Activated T-cell treated with anti-CD3 and anti-CD28 coated beads, Interleukin-2, amount 50 U/mL, for 72 hours (primary cell): Measurements from ENCODE around the gene TNK2. TPM values are rescaled to one million over a fixed set of nuclear protein-coding genes. Genes with fewer than 3 reads are reported as not detected.
"Not testable (repeated sequence)": the region's sequence is repeated elsewhere in the genome, so short reads cannot be mapped to it uniquely, and the experiment has no call there.

Source experiments
- ATAC-seq, 2 donors: fragments of 150-1000 bp; cut with Tn5 transposase; replicated peaks in 1 of 2; 2 replicates each; pipeline ENCODE4 v1.10.0; 2021; ENCODE audit warnings: moderate library complexity in 2 of 2, mild to moderate bottlenecking in 1 of 2
- DNase-seq, 2 donors: peaks; one replicate each; pipeline ENCODE4 v3.0.0; 2021 to 2022; ENCODE audit warnings: mixed read lengths in 1 of 2
- H3K27ac Mint-ChIP-seq: one replicate; pipeline ENCODE4 v1.8.0; 2022; ENCODE audit warnings: mild to moderate bottlenecking, moderate library complexity, mixed read lengths
- H3K27me3 Mint-ChIP-seq: one replicate; pipeline ENCODE4 v1.8.0; 2022; ENCODE audit warnings: low read depth, mixed read lengths
- H3K36me3 Mint-ChIP-seq, 2 donors: one replicate each; pipeline ENCODE4 v1.8.0; 2022; ENCODE audit warnings: mixed read lengths in 2 of 2, mild to moderate bottlenecking in 1 of 2; ENCODE audit not compliant: insufficient read depth in 2 of 2
- H3K4me1 Mint-ChIP-seq: one replicate; pipeline ENCODE4 v1.8.0; 2022; ENCODE audit warnings: low read depth, mixed read lengths
- H3K4me3 Mint-ChIP-seq, 2 donors: one replicate each; pipeline ENCODE4 v1.8.0; 2022; ENCODE audit warnings: mild to moderate bottlenecking in 2 of 2, mixed read lengths in 2 of 2, moderate library complexity in 2 of 2
- H3K9me3 Mint-ChIP-seq, 2 donors: one replicate each; pipeline ENCODE4 v1.8.0; 2022; ENCODE audit warnings: mixed read lengths in 2 of 2
- total RNA-seq, 2 donors: library from RNA; stranded (reverse); gene quantifications; one replicate each; pipeline ENCODE4 v1.2.3, GENCODE V29; 2022

The TNK2 gene
- total RNA-seq, 2 donors from 2014 or later = 94.8 to 112 TPM

DNA sequence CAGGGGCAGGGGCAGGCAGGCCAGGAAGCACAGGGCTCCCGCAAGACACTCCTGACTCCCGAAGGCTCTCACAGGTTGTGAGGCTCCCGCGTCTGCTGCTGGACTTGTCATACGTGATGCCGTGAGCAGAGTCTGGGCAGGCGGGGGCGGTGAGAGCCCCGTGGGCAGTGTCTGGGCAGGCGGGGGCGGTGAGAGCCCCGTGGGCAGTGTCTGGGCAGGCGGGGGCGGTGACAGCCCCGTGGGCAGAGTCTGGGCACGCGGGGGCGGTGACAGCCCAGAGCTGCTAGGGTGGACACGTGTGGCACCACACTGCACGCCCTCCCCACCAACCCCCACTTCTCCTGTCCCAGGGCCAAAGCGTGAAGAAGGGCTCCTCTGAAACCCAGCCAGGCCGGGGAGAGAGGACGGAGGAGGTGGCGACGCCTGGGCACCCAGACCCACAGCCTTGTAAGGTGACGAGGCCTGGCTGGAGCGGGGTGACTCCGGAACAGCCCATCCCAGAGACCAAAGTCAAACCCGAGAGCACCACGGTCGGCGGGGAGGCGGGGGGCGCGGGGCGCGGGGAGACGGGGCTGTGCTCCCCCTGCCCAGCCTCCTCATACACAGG, 35.0 kb downstream of the TNK2 start:
- no peak overlapping the region for H3K4me3 Mint-ChIP-seq
- no peaks in the 10 kb centered on the region for H3K27me3 Mint-ChIP-seq
- H3K36me3 Mint-ChIP-seq = no peaks in the 10 kb centered on the region
- no peaks in the 10 kb centered on the region for H3K9me3 Mint-ChIP-seq
- ATAC-seq = no peak
- H3K4me1 Mint-ChIP-seq = no peaks in the 10 kb centered on the region
- H3K27ac Mint-ChIP-seq = no peak overlapping the region
- no peak for DNase-seq

DNA sequence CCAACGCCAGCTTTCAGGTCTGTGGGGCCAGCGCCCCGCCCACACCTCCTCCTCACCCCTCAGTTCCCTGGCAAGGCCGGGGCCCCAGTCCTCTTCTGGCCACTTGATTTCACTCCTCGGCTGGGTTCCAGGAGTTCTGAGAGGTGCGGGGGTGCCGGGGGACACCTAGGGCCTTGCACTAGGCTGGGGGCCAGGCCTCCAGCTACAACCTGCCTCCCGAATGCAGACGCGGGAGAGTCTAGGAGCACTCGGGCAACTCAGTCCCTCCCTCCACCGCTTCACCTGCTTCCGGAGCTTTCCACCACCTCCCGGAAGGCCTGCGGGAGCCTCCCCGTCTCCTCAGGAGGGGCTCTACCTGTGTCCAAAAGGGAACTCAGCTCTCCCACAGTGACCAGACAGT, 35.6 kb downstream of the TNK2 start:
- DNase-seq (no peak), ATAC-seq (no peak)
- no peak overlapping the region for H3K4me3 Mint-ChIP-seq
- no peaks in the 10 kb centered on the region for H3K36me3 Mint-ChIP-seq
- H3K27ac Mint-ChIP-seq = no peak overlapping the region
- H3K4me1 Mint-ChIP-seq = no peaks in the 10 kb centered on the region
- no peaks in the 10 kb centered on the region for H3K27me3 Mint-ChIP-seq
- H3K9me3 Mint-ChIP-seq = no peaks in the 10 kb centered on the region

DNA sequence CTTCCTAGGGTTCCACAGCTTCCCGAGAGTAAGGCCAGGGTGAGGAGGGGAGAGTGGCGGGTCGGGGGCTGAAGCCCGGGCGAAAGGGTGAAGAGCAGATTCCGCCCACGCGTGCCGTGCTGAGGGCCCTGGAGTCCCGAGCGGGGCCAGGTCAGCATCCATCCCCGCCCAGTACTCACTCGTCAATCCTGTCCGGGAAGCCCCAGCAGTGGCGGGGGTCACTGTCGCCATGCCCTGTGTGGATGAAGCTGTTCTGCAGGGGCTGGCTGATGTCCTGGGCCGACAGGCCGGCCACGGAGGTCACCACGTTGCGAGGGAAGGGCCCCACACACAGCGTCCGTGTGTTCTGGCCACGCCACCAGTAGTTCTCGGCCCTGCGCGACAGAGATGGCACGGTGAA, 36.3 kb downstream of the TNK2 start:
- Mint-ChIP-seq H3K36me3 (no peaks in the 10 kb centered on the region), H3K27me3 (no peaks in the 10 kb centered on the region), H3K27ac (no peak overlapping the region), H3K9me3 (no peaks in the 10 kb centered on the region), H3K4me1 (no peaks in the 10 kb centered on the region), H3K4me3 (no peak overlapping the region)
- ATAC-seq = no peak
- DNase-seq = no peak

DNA sequence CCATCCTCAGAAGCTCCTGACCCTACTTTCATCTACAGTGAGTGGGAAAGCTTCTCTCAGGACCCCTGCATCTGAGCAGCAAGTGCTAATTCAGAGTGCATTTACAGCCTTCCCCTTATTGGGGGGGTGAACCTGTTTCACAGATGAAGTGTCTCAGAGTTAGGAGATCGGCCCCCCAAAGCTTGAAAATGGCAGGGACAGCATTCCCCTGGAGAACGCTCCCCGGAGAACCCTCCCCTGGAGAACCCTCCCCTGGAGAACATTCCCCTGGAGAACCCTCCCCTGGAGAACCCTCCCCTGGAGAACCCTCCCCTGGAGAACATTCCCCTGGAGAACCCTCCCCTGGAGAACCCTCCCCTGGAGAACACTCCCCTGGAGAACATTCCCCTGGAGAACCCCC, 36.7 kb downstream of the TNK2 start:
- not testable (repeated sequence) for DNase-seq, H3K36me3 Mint-ChIP-seq, H3K4me3 Mint-ChIP-seq, H3K9me3 Mint-ChIP-seq, ATAC-seq, H3K27ac Mint-ChIP-seq, H3K4me1 Mint-ChIP-seq, H3K27me3 Mint-ChIP-seq

DNA sequence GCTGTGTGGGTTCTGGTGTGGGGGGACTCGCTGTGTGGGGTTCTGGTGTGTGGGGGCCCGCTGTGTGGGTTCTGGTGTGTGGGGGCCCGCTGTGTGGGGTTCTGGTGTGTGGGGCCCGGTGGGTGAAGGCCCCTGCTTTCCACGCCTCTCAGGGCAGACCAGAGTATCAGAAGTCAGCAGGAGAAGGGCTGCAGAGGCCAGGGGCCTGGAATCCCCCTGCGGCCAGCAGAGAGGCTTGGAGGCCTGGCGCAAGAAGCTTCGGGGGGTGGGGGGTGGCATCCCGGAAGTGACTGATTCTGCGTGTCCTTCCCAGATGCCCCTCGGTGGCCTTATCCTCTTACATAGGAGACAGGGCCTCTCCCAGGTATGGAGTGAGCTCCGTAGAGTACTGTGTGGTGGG, 37.4 kb downstream of the TNK2 start:
- Mint-ChIP-seq H3K27ac (no peak overlapping the region), H3K27me3 (no peaks in the 10 kb centered on the region), H3K4me3 (no peak overlapping the region), H3K4me1 (no peaks in the 10 kb centered on the region), H3K9me3 (no peaks in the 10 kb centered on the region), H3K36me3 (no peaks in the 10 kb centered on the region)
- ATAC-seq (no peak), DNase-seq (no peak)

DNA sequence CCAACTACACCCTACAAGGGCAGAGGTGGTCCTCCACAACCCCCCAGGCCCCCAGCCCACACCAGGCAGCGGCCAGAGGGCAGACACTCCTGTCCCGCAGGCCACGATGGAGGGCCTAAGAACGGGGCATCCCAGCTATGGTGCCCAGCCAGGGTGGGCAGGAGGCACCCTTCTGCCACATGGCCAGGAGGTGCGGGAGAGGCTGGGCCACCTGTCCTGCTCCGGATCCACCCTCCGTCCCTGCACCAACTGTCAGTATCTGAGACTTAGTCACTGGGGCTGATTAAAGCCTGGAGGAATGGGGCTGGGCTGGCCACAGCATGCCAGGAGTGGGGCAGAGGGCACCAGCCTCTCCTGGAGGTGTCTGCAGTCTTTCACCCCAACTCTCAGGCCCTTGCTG, 37.9 kb downstream of the TNK2 start:
- Mint-ChIP-seq H3K4me3 (no peak overlapping the region), H3K4me1 (no peaks in the 10 kb centered on the region), H3K9me3 (no peaks in the 10 kb centered on the region), H3K27ac (no peak overlapping the region), H3K36me3 (no peaks in the 10 kb centered on the region), H3K27me3 (no peaks in the 10 kb centered on the region)
- DNase-seq (no peak), ATAC-seq (no peak)

DNA sequence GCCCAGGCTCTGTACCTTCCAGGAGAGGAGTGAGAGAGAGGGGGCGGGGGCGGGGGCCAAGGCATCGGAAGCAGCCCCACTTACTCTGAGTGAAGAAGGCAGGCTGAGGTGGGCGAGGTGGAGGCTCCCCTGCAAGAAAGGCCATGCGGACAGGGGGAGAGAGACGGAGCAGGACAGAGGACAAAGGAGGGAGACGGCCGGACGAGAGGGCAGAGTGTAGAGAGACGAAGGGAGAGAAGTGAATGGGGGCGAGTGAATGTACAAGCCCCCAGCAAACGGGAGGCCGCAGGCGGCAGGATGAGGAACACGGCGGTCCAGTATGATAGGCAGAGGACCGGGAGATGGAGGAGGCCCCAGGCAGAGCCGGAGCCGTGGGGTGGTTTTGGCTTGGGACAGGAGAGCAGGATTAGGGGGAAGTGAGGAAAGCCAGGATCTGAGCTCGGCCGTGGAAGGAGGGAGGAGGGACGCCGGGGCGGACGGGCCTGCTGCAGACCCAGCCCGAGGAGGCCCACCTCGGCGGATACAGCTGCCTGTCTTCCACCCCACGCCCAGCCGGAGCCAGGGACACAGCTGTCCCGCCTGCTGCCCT, 38.8 kb downstream of the TNK2 start:
- no peak overlapping the region for H3K4me3 Mint-ChIP-seq
- H3K27me3 Mint-ChIP-seq = no peaks in the 10 kb centered on the region
- H3K4me1 Mint-ChIP-seq = no peaks in the 10 kb centered on the region

DNA sequence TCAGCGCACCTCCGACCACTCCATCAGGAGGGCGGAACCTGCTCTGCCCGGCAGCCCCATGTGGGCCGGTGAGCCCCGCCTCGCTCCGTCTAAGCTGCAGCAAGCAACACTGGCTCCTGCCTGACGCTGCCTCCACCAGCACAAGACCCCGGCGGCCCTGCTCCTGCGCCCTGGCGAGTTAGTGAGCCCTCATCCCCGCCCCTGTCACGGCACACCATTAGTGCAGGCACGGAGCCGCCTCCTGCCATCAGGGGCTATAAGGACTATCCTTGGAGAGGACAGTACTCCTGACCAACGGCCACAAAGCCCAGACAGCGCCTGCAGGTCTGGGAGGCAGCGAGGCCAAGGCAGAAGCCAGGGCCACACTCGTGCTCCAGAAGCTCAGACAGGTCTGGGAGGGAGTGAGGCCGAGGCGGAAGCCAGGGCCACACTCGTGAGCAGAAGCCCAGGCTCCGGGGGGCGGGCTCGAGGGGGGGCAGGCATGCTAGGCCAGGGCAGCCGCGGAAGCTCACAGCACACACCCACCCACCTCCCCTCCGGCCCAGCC, 39.4 kb downstream of the TNK2 start:
- H3K27ac Mint-ChIP-seq = no peak overlapping the region
- H3K4me1 Mint-ChIP-seq = no peaks in the 10 kb centered on the region
- no peaks in the 10 kb centered on the region for H3K27me3 Mint-ChIP-seq
- H3K36me3 Mint-ChIP-seq = no peaks in the 10 kb centered on the region
- ATAC-seq = no peak
- DNase-seq = no peak
- H3K4me3 Mint-ChIP-seq = no peak overlapping the region
- no peaks in the 10 kb centered on the region for H3K9me3 Mint-ChIP-seq

More for the DNA sequence above, 38.8 kb downstream of the TNK2 start:
- ATAC-seq (no peak), DNase-seq (no peak)
- Mint-ChIP-seq H3K36me3 (no peaks in the 10 kb centered on the region), H3K27ac (no peak overlapping the region), H3K9me3 (no peaks in the 10 kb centered on the region)

DNA sequence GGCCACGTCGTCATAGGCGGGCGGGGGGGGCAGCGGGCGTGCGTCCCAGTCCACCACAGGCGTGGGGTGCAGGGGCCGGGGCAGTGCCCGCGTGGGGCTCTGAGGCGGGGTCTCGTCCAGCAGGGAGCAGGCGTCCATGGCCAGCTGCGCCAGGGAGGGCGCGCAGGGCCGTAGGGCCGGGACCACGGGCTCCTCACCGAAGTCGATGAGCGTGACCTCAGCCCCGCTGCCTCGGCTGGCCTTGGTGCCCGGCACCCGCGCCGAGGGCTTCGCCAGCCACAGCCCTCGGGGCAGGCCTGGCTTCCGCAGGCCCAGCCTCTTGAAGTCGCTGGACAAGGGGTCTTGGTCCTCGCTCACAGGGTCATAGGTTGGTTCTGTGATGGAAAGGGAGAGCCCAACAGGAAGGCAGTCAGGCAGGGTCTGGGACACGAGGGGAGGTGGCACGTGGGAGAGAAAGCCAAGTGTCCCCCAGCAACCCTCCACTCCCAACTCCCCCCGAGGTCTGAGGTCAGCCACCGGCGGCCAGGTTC, 40.0 kb downstream of the TNK2 start:
- Mint-ChIP-seq H3K36me3 (no peaks in the 10 kb centered on the region), H3K9me3 (no peaks in the 10 kb centered on the region), H3K27ac (no peak overlapping the region), H3K4me3 (no peak overlapping the region), H3K4me1 (peaks cover under 1% of the 10 kb centered on the region), H3K27me3 (no peaks in the 10 kb centered on the region)
- no peak for ATAC-seq
- DNase-seq = no peak

DNA sequence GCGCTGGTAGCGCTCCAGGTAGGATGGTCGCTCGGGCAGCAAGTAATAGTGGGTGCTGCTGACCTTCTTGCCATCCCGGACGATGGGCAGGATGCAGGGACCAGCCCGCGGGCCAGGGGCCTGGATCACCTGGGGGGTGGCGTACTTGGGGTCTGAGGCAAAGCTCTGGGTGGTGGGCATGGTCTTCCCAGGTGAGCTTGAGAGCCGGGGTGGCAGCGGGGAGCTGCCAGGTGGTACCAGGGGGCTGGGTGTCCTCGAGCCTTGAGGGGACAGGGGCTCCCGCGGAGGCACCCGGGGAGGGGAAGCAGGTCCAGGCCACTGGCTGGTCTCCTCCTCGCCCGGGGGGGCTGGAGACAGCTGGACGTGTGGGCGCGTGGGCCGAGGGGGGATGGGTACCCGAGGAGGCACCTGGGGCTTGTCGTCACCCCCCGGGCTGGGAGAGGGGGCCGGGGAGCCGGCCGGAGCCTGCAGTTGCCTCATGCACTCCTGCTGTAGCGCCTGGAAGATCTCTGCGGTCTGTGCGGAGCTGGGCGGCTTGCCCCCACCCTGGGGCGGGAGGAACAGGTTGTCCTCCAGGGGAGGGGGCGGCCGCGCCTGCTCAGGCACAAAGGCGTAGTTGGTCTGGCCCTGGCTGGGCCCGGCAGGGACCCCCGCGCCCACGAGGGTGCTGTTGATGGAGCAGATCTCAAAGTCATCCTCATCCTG, 40.6 kb downstream of the TNK2 start:
- Mint-ChIP-seq H3K4me1 (peaks cover 6% of the 10 kb centered on the region), H3K27ac (no peak overlapping the region), H3K9me3 (no peaks in the 10 kb centered on the region), H3K36me3 (no peaks in the 10 kb centered on the region), H3K27me3 (no peaks in the 10 kb centered on the region), H3K4me3 (no peak overlapping the region)
- DNase-seq = no peak
- no peak for ATAC-seq

DNA sequence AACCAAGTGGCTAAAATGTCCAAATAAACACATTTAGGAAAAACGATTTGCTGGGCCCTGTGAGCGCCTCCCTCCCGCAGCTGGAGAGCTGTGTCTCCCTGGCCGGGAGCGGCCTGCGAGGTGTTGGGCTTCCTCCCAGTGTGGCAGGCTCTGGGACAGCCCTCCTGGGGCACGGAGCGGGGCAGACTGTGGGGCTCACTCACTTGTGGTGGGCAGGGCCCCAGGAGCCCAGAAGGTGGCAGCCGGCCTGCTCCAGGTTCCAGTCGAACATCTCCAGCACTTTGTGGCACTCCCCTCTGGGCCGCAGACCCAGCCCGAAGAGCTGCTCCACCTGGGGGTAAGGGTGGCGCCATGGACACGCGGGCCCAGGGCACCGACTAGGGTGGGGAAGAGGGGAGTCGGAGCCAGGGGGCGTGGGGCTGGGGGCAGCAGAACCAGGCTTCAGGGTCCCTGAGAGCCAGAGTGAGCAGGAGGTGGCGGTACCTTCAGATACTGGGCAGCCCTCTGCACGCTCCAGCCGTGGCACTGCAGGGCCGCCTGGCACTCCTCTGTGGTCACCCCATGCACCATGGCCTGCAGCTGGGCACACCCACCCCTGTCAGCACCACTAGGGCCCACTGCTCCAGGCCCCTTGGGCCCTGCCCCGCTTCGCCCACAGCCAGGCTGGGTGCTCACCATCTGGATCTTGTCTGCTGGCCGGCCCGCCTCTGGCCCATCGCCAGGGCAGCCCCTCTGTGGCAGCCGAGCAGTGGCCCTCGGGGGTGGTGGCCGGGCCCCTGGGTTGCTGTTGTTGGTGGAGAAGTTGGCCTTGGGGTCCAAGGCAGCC, 41.5 kb downstream of the TNK2 start:
- no peaks in the 10 kb centered on the region for H3K36me3 Mint-ChIP-seq
- ATAC-seq (no peak), DNase-seq (no peak)
- H3K4me1 Mint-ChIP-seq = peaks cover 6% of the 10 kb centered on the region
- H3K27me3 Mint-ChIP-seq = no peaks in the 10 kb centered on the region
- no peak overlapping the region for H3K27ac Mint-ChIP-seq
- H3K4me3 Mint-ChIP-seq = no peak overlapping the region
- no peaks in the 10 kb centered on the region for H3K9me3 Mint-ChIP-seq

DNA sequence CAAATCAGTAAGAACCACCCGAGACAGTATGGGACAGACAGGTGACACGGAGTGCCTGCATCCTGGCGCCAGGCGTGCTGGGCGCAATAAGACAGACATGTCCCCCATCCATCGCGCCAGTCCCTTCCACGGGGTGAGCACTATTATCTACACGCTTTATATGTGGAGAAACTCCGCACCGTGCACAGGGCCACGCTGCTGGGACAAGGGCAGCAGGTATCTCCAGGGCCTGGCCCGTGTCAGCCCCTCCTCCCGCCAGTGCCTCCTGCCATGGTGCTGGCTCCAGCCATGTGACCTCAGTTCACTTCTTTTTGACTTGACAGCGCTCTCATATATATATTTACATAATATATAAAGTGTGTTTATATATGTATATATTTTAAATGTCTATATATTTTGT, 42.6 kb downstream of the TNK2 start:
- H3K4me1 Mint-ChIP-seq = peaks cover 8% of the 10 kb centered on the region

More for the DNA sequence above, 42.6 kb downstream of the TNK2 start:
- H3K27me3 Mint-ChIP-seq = peaks cover under 1% of the 10 kb centered on the region
- H3K4me3 Mint-ChIP-seq = no peak overlapping the region
- H3K27ac Mint-ChIP-seq = no peak overlapping the region
- H3K36me3 Mint-ChIP-seq = no peaks in the 10 kb centered on the region
- DNase-seq = no peak
- no peaks in the 10 kb centered on the region for H3K9me3 Mint-ChIP-seq
- no peak for ATAC-seq
